Hematopoietic multipotent progenitor cell treated with erythropoietin and hydrocortisone succinate and interleukin-3 and kit ligand, for 15 days (in vitro differentiated cells): ENCODE results near the gene ZSWIM6.

Source experiments
- DNase-seq: peaks from one replicate; pipeline ENCODE4 v3.0.0-alpha.2; 2015; ENCODE audit warnings: low spot score

The ZSWIM6 gene

GRCh38 chr5:61441742-61442141 lies 109.7 kb downstream of the ZSWIM6 start:
- no peak for DNase-seq

DNA sequence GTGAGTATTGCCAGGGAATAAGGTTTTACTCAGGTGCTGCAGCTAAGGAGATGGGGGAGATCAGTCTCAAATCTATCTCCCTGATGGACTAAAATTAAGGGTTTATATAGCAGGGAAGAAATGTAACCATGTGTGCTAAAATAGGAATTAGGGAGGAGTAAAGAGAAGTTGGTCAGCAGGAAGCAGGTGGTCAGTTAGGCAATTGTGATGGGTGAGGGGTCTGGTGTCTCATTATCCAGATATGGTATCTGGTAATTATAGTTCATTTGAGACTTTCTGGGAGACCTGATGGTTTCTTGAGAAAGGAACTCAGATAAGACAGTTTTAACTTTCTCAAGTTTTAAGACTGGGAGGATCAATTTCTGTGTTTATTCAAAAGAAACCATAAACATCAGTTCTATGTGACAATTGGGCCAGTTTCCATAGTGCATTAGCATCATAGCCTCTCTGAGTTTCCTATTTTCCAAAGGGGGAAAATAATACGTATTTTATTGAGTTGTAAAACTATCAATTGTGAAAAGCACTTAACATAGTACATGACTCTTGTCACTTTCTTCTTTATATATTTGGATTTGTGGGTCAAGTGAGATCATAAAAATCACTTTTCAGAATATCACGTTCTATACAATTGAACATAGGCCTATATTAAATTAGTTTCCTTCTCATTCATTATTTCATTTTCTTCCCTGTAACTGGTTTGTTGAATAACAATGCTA lies 115.9 kb downstream of the ZSWIM6 start:
- no peak for DNase-seq

- no peak for DNase-seq
These were observed 117.9 kb downstream of the ZSWIM6 start for GRCh38 chr5:61449804-61450492.

DNA sequence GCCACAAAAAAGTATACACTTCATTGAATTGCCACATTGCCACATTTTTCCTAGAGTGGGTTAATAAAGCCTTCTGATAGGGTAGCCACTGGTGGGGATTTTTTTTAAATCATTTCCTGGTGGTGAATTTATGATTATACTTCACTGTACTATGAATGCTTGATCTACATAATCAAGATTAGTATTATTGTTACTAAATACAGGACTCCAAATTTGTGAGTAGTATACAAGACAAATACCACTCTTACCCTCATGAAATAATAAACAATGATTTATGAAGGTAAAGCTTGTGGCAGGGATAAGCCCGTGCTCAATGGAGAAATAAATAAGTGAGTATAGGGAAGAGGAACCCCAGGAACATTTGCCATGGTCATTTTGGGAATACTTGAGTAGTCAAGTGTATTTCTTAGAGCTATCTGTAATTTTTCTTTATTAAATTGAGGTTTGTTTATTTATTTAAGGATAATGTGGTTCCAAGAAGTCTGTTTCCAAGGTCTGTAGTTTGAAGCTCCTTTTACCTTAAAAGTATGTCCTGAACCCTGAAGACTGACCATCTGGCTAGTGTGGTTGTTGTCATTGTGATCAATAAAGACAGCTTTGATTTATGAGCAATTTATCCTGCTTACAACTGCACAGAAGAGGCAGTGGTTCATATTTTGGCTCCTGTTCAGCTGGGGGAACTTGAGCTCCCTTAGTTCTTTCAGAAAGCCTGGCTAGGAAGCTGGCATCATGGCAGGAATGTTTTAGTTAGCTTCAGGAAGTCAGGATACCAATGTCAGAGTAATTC lies 118.6 kb downstream of the ZSWIM6 start:
- no peak for DNase-seq

GRCh38 chr5:61455179-61456006 lies 123.3 kb downstream of the ZSWIM6 start:
- DNase-seq: no peak

DNA sequence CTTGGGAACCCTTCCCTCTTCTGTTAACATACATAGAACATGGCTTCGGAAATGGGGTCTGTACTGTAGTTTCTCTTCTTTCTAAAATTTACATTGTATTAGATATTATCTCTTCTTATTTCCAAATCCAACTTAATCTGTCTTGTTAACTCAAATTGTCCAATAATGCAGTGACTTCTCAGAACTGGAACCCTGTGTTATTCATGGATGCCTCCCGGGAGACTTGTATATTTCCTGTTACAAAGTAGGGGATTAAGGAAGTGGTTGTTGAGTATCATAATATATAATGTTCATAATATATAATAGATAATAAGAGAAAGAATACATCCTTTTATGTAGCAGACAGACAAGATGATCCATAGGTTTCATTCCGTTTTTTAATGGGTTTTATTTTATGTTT lies 128.4 kb downstream of the ZSWIM6 start:
- DNase-seq: no peak

DNA sequence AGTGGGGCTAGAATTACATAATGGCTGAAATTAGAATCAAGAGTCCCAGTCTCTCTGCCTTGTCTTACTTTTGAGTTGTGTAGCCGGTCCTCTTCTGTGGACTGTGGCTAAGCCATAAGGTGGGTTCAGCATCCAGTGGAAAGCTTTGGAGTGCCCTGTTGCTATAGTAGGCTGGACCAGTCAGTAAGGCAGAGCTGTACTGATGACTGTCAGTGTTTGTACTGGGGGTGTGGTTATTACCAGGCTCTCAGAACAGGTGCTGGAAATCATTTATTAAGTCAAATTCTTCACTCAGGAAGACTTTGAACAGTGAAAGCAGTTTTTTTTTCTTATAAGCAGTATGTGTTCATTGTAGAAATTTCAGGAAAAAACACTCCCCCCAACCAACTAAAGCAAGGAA lies 129.4 kb downstream of the ZSWIM6 start:
- DNase-seq: no peak

DNA sequence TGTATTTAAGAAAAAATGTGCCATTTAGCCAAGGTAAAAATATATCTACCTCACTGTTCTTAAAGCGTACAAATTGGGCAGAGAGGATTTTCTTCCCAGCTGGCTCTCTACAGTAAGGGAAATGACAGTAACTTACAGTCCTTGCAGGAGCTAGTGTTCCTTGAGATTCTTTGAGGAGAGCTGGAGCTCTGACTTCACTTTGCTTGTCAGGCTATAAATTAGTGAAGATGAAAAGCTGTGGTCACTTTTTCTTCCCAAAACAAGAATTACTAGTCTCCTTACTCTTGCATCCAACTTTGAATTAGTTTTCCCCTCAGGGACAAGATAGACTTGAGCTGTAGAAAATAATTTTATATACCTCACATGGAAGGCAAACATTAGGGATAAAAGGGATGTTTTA lies 129.9 kb downstream of the ZSWIM6 start:
- no peak for DNase-seq

- no peak for DNase-seq
These were observed 131.5 kb downstream of the ZSWIM6 start for GRCh38 chr5:61463596-61463995.

DNA sequence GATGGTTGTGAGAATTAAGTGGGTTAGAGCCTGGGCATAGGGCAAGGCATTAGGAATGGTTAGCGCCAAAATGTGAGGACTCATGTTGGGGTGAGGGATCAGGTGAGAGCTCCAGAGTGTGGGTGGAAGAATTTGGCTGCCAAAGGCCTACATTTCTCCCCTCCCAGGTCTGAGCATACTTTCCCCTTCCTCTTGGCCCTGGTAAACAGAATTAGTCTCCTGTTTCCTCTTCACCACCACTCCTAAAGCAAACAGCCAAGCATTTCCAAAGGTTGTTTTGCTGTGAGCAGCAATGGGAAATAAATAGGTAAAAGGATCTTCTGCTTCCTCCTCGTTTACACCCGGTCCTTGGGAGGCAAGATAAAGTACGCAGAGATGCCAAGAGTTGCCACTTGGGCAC lies 132.5 kb downstream of the ZSWIM6 start:
- no peak for DNase-seq

DNA sequence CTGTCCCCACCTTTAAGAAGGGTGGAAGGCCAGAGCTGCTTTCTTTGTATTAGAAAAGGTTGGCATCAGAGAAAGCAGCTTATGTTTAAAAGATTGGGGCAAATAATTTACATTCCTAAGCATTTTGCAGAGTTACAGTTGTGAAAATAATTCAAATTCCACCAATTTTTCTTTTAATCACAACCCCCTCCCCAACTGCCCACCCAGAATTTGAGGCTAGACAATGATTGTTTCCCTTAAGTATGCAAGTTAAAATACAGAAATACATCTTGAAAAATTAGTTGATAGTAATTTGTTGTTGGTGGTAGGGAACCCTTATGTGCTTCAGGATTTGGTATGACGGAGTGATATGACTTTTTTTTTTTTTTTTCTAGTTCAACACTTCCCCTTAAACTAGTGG lies 133.0 kb downstream of the ZSWIM6 start:
- DNase-seq: no peak

DNA sequence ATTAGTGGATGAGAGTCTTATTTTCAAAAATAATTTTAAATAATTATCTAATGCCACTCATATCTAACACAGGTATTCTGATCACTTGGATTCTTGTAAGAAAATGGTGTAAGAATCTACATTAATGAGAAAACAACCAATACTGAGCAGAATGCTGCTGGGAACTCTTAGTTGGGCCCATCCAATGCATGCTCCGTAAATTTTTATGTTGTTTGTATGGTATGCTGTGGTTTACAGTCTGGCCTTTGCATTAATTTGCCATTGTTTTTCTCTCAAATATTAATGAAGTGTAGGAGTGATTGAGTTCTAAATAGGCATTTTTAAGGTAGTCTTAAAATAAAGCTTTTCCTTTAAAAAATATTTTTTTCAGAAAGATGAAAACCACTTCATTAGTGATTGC lies 133.4 kb downstream of the ZSWIM6 start:
- DNase-seq: no peak

- no peak for DNase-seq
These were observed 134.0 kb downstream of the ZSWIM6 start for GRCh38 chr5:61466017-61466416.

DNA sequence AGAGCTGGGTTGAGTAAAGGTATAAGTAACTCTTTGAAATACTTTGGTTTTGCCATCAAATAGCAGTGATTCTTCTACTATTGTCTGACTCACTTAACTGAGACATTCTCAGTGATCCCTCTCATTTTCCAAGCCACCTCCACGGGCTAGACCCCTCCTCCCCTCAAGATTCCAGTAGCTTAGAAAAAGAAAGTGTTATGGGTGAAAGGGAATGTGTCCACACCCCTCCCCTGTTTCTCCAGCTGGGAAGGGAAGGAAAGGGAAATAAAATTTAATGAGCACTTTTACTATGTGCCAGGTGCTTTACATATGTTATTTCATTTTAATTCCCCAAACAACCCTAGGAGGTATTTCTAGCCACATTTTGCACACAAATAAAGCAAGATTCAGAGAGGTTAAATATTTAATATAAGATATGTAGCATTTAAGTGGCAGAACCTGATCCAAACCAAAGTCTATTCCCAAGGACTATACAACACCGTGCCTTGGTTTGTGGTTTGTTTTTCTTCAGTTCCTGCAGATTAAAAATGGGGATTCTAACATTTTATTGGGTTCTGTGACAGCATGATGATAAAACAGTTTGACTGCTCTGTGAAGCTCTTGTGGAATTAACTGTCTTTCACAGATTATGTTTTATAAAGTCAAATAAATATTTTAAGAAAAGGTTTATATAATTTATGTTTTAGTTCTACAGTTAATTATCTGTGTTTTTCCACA lies 135.9 kb downstream of the ZSWIM6 start:
- DNase-seq: no peak

GRCh38 chr5:61468483-61468865 lies 136.4 kb downstream of the ZSWIM6 start:
- DNase-seq: no peak

DNA sequence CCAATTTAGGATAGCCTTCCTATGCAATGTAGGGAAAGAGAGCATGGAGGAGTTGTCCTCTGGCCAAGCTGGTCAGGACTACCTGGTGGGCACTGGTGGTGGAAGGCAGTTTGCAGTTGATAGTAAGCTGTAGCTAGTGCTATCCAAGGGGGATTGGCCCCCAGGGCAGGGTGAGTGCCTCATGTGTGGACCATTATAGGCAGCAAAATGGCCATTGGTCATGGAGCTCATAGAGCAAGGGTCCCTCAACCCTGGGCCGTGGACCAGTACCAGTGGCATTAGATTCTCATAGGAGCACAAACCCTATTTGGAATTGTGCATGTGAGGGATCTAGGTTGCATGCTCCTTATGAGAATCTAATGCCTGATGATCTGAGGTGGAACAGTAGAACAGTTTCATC lies 139.3 kb downstream of the ZSWIM6 start:
- no peak for DNase-seq

DNA sequence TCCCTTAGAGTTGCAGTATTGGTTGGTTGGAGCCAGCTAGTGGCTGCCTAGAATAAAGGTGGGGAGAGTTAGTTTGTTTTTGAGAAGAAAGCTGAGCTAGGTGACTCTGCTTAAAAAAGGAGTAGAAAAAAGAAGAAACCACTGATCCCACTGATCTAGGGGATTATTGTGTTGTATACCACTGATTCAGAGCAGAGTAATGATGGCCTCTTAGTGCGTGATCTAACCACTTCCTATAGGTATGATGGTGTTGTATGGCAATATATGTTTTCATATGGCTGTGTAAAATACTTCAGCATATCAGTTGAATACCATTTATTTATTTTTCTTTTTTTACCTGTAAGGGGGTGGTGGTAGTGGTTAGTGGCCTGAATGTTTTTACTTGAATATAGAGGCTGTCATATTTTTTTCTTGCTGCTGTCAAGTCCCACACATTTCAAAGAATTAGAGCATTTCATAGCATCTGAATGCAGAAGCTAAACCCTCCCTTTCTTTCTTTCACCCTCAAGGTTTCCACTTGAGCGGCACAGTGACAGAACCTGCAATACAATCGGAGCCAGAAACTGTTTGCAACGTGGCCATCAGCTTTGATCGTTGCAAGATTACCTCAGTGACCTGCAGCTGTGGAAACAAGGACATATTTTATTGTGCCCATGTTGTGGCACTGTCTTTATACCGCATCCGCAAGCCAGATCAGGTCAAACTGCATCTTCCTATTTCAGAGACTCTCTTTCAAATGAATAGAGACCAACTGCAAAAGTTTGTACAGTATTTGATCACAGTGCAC lies 140.3 kb downstream of the ZSWIM6 start:
- DNase-seq: no peak

GRCh38 chr5:61474746-61475145 lies 142.7 kb downstream of the ZSWIM6 start:
- DNase-seq: no peak

DNA sequence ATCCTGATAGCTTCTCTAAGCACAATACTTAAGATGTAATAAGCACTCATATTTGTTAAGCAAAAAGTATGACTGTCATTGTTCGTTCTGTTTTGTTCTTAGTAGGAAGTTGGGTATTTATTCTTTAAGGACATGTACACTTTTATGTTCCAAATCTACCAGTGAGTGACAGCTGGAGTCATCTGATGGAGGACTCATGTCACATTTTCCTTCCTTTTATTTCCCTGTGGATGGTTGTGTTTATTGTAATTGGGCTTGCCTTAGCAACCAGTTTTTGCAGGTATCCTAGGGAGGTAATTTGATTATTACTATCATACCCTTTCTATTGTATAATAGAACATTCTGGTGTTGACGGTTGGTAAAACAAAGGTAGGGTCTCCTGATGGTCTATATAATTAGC lies 145.7 kb downstream of the ZSWIM6 start:
- no peak for DNase-seq

- no peak for DNase-seq
These were observed 148.0 kb downstream of the ZSWIM6 start for GRCh38 chr5:61479850-61480614.
